SK-N-DZ (cell line): ENCODE results near the gene ISG15.
"Not testable (repeated sequence)": the region's sequence is repeated elsewhere in the genome, so short reads cannot be mapped to it uniquely, and the experiment has no call there.

Source experiments
- DNase-seq: peaks from one replicate; pipeline ENCODE4 v3.0.0-alpha.2; 2015; ENCODE audit warnings: low spot score

The ISG15 gene

DNA sequence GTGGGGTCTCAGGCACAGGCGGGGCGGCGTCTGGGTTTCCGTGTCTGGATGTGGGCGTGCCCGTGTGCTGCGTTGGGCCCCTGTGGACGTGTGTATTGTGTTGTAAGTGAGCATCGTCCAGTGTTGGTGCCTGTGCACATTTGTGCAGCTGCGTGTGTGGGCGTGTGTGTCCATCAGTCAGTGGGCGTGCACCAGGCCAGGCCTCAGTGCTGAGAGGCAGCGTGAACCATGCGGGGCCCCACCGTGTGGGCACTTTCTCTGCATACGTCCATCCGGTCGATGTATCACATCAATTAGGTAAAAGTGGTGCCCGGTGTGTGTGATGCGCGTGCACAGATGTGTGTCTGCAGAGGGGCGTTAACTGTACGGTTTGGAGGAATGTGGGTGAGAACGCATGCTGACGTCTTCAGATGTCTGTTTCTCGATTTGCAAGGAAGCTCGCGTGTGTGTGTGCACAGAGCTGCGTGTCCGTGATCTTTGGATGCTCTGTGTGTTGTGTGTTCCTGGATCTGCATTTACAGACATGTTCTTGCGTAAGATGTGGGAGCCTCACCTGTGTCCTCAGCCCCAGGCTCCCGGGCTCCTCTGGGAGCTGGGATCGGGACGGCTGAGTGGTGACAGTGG is 31.3 kb downstream of the ISG15 start:
- DNase-seq, result no peak

DNA sequence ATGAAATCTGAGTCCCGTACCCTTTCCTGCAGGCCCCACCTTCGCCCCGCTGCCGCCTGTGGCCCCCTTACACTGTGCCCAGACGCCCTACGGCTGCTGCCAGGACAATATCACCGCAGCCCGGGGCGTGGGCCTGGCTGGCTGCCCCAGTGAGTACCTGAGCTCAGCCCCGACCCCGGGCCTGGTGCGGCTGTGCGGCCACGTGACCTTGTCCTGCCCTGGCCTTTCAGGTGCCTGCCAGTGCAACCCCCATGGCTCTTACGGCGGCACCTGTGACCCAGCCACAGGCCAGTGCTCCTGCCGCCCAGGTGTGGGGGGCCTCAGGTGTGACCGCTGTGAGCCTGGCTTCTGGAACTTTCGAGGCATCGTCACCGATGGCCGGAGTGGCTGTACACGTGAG is 31.8 kb downstream of the ISG15 start:
- DNase-seq, result no peak

DNA sequence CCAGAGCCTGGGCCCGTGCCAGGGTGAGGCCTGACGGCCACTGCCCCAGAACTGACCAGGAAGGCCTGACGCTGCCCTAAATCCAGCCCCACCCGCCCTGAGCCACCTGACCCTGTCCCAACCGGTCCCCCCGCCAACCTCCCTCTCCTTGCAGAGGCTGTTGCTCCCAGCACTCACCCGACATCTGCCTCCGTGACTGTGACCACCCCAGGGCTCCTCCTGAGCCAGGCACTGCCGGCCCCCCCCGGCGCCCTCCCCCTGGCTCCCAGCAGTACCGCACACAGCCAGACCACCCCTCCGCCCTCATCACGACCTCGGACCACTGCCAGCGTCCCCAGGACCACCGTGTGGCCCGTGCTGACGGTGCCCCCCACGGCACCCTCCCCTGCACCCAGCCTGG is 32.9 kb downstream of the ISG15 start:
- DNase-seq, result no peak

DNA sequence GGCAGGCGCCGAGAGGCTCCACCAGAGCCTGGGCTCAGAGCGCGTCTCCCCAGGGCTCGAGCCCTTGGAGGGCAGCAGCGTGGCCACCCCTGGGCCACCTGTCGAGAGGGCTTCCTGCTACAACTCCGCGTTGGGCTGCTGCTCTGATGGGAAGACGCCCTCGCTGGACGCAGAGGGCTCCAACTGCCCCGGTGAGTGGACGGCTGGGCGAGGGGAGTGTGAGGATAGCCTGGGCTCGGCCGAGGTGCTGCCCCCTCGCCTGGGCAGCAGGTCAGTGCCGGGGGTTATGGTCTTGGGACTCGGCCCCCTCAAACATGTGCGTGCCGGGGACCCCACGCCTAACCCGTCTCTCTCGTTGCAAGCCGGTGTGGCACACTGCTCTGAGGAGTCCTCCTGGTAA is 33.5 kb downstream of the ISG15 start:
- DNase-seq, result no peak

DNA sequence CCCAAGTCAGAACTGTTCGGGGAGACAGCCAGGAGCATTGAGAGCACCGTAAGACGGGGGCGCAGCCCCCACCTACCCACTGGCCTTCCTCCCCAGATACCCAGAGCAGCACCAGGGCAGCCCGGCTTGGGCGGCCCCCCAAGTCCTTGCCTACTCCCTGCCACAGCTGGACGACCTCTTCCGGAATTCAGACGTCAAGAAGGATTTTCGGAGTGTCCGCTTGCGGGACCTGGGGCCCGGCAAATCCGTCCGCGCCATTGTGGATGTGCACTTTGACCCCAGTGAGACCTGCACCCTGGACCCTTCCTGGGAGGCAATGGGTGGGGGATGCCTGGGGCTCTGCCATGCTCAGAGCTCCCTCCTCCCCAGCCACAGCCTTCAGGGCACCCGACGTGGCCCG is 34.1 kb downstream of the ISG15 start:
- DNase-seq, result no peak

DNA sequence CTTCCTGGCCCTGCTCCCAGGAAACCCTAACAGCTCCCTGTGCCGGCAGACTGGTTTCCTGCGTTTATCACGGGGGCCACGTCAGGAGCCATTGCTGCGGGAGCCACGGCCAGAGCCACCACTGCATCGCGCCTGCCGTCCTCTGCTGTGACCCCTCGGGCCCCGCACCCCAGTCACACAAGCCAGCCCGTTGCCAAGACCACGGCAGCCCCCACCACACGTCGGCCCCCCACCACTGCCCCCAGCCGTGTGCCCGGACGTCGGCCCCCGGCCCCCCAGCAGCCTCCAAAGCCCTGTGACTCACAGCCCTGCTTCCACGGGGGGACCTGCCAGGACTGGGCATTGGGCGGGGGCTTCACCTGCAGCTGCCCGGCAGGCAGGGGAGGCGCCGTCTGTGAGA is 34.7 kb downstream of the ISG15 start:
- DNase-seq, result no peak

DNA sequence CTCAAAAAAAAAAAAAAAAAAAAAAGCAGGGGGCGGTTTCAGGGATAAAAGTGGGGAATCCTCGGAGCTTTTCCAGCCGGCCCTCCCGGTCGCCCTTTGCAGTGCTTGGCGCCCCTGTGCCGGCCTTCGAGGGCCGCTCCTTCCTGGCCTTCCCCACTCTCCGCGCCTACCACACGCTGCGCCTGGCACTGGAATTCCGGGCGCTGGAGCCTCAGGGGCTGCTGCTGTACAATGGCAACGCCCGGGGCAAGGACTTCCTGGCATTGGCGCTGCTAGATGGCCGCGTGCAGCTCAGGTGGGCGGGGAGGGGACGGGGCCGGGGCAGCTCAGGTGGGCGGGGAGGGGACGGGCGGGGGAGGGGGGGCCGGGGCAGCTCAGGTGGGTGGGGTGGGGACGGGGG is 35.5 kb downstream of the ISG15 start:
- DNase-seq, result no peak

DNA sequence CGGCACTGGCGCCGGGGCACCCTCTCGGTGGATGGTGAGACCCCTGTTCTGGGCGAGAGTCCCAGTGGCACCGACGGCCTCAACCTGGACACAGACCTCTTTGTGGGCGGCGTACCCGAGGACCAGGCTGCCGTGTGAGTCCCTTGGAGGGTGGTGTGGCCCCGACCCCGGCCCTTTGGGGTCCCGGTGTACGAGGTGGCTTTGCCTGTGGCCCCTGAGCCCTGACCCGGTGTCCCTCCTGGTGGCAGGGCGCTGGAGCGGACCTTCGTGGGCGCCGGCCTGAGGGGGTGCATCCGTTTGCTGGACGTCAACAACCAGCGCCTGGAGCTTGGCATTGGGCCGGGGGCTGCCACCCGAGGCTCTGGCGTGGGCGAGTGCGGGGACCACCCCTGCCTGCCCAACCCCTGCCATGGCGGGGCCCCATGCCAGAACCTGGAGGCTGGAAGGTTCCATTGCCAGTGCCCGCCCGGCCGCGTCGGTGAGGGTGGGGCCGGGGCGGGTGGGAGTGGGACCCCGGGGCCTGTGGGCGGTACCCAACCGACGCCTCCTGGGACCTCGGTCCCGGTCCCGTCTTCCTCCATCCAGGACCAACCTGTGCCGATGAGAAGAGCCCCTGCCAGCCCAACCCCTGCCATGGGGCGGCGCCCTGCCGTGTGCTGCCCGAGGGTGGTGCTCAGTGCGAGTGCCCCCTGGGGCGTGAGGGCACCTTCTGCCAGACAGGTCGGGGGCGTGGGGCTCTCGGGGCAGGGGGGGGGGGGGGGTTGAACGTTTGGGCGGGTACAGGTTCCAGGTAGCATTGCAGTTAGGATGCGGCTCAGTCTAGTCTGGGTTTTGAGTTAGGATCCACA is 36.2 kb downstream of the ISG15 start:
- DNase-seq, result no peak

DNA sequence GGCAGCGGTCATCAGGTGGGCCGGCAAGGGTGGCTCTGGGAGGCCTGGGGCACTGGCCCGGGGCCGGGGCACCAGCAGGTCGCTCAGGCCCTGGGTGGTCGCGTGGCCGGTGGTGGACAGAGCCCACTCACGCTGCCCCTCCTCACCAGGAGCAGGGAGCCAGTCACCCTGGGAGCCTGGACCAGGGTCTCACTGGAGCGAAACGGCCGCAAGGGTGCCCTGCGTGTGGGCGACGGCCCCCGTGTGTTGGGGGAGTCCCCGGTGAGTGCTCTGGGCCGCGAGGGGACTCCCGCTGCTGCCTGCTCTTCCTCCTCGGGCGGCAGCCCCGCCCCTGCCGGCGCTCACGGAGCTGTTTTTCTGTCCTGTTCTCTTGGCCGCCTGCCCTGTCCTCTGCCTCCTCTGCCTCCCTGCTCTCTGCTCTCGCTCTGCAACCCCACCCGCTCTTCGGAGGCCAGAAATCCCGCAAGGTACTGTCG is 37.3 kb downstream of the ISG15 start:
- DNase-seq, result no peak

DNA sequence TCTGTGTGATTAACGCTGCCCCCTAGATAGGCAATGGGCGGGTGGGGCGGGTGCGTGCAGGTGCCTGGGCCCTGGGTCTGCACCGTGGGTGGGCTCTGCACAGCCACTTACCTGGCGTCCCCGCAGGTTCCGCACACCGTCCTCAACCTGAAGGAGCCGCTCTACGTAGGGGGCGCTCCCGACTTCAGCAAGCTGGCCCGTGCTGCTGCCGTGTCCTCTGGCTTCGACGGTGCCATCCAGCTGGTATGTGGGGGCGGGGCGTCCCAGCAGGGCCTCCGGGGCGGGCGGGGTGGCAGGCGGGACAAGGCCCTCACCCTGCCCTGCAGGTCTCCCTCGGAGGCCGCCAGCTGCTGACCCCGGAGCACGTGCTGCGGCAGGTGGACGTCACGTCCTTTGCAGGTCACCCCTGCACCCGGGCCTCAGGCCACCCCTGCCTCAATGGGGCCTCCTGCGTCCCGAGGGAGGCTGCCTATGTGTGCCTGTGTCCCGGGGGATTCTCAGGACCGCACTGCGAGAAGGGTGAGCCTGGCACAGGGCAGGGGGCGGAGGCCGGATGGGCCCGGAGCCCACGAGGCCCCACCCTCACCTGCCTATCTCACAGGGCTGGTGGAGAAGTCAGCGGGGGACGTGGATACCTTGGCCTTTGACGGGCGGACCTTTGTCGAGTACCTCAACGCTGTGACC is 38.0 kb downstream of the ISG15 start:
- no peak for DNase-seq

DNA sequence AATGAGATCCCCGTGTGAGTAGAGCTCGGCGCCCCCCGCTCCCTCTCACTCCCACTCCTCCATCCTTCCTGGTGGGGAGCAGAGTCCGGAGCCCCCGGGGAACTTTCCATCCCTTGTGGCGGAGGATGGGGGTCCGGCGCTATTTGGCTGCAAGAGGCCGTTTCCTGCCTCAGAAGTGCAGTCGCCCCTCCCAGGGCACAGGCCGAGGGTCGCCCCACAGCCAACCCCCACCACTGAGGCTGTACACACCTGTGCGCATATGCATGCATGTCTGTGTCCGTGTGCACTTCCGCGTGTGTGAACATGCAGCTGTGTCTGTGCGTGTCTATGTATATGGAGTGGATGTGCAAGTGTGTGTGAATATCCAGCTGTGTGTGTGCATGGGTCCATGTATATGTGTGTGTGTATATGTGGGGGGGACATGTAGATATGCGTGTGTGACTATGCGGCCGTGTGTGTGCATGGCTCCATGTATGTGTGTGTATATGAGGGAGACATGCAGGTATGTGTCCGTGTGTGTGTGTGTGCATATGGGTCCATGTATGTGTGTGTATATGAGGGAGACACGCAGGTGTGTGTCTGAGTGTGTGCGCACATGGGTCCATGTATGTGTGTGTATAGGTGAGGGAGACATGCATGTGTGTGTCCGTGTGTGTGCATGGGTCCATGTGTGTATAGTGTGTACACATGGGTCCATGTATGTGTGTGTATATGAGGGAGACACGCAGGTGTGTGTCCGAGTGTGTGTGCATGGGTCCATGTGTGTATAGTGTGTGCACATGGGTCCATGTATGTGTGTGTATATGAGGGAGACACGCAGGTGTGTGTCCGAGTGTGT is 38.9 kb downstream of the ISG15 start:
- no peak for DNase-seq

DNA sequence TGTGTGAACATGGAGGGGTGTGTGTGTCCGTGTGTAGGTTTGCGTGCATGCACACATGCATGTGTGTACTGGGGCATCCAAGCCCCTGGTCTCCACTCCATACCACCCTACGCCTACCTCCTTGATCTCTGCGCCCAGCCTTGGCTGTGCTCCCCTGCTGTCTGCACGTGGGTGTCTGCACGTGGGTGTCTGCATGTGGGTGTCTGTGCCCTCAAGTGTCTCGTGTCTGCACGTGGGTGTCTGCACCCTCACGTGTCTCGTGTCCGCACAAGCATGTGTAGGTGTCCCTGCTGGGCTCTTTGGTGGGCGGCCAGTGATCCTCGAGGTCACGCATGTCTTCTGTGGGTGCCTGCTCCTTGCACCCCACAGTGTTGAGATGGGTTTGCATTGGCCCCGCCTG is 39.7 kb downstream of the ISG15 start:
- no peak for DNase-seq

DNA sequence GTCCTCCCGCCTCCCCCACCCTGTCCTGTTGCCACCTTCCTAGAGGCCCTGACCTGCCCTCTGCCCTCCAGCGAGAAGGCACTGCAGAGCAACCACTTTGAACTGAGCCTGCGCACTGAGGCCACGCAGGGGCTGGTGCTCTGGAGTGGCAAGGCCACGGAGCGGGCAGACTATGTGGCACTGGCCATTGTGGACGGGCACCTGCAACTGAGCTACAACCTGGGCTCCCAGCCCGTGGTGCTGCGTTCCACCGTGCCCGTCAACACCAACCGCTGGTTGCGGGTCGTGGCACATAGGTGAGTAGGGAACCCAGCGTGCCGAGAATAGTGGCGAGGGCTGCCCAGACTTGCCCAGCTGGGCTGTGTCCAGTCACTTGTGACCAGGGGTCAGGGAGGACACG is 40.4 kb downstream of the ISG15 start:
- no peak for DNase-seq

DNA sequence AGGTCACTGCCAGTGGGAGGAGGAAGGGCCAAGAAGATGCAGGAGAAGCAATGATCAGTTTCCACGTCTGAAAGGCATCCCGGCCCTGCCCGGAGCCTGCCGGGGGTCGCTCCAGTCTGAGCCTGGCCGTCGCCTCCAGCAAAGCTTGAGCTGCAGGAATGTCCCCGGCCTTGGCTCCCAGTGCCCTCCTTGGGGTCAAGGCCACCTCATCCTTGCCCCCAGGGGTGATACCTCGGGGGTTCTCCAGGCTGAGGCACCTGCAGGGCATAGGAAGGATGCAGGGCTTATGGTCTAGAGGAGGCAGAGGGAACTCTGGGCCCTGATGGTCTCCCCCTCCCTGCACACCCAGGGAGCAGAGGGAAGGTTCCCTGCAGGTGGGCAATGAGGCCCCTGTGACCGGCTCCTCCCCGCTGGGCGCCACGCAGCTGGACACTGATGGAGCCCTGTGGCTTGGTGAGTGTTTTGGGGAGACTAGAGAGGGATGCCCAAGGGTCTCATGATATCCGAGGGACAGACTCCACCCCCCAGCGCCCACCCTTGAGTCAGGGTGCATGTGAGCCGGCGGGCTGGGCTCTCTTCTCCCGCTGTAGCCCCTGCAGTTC is 40.9 kb downstream of the ISG15 start:
- DNase-seq, result no peak

DNA sequence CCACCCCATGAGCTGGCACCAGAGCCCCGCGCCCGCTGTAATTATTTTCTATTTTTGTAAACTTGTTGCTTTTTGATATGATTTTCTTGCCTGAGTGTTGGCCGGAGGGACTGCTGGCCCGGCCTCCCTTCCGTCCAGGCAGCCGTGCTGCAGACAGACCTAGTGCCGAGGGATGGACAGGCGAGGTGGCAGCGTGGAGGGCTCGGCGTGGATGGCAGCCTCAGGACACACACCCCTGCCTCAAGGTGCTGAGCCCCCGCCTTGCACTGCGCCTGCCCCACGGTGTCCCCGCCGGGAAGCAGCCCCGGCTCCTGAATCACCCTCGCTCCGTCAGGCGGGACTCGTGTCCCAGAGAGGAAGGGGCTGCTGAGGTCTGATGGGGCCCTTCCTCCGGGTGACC is 41.7 kb downstream of the ISG15 start:
- DNase-seq, result no peak

DNA sequence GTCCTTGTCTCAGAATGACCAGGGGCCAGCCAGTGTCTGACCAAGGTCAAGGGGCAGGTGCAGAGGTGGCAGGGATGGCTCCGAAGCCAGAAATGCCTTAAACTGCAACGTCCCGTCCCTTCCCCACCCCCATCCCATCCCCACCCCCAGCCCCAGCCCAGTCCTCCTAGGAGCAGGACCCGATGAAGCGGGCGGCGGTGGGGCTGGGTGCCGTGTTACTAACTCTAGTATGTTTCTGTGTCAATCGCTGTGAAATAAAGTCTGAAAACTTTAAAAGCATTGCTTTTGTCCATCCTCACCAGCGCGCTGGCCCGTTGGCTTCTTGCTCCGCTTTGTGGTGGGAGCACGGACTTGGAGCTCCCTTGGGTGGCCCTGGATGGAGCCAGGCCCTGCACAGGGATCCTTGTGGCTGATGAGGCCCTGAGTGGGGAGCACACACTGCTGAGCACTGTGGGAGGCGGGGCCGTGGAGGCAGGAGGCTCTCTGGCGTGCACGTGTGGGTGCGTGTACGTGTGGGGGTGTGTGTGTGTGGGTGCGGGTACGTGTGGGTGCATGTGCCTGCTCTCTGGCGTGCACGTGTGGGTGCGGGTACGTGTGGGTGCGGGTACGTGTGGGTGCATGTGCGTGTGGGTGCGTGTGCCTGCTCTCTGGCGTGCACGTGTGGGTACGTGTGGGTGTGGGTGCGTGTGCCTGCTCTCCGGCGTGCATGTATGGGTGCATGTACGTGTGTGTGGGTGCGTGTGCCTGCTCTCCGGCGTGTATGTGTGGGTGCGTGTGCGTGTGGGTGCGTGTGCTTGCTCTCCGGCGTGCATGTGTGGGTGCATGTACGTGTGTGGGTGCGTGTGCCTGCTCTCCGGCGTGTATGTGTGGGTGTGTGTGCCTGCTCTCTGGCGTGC is 42.8 kb downstream of the ISG15 start:
- DNase-seq, result no peak

DNA sequence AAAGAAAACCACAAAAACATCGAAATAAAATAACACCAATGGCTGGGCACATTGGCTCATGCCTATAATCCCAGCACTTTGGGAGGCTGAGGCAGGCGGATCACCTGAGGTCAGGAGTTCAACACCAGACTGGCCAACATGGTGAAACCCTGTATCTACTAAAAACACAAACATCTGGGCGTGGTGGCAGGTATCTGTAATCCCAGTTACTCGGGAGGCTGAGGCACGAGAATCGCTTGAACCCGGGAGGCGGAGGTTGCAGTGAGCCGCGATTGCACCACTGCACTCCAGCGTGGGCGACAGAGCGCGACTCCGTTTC is 44.4 kb downstream of the ISG15 start:
- not testable (repeated sequence) for DNase-seq

DNA sequence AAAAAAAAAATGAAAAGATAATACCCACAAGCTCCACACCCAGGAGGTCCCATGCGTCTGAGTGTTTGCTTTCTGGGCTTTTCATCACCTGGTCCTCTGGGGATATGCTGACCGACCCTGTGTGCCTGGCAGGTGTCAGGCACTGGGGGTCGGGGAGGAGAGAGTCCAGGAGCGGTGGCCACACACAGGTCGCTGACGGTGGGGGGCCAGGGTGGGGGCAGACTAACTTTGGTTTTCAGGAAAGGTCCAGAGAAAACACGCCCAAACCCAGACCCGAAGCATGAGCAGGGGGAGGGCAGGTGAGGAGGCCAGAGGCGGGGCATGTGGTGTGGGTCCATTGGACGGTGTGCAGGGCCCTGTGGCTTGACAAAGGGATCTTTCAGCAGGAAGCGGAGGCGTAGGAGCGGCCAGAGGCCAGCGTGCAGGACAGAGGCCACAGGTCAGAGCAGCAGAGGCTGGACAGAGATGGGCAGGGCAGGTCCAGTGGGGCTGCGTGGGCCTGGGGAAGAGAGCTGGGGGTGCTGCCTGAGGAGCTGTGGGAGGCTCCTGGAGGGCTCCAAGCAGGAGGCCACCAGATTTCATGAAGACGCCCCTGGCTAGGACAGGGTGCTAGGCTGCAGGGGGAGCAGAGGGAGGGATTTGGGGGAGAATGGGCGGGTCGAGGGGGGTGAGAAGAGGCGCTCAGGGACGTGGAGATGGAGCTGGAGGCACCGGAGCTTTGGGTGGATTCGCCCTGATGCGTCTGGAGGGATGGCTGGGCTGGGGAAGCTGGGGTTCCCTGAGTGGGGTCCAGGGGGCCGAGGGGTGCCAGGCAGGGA is 45.0 kb downstream of the ISG15 start:
- DNase-seq, result no peak

DNA sequence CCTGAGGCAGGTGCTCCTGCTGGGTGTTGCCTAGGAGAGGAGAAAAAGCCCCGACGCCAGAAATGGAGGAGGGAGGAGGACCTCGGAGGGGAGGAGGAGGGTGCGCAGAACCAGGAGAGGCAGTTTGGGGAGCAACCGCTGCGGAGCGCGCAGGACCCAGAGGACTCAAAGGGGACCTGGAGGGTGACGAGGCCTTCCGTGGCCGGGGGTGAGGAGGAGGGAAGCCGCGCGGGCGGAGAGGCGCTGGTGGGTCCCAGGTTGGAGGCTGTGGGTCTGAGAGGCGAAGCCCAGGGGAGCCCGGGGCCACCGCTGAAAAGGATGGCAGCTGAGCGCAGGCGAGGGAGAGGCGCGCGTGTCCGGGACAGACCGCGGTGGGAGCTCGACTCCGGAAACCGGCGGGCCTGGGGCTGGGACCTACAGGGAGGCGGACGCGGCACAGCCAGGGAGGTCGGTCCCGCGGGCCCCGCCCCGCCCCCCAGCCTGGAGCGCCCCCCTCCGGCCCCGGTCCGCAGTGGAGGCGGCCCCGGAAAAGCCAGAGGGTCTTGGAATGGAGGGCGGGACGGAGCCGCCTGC is 45.7 kb downstream of the ISG15 start:
- no peak for DNase-seq
